ENCODE data around the gene SLC16A10.

Gene SLC16A10

DNA sequence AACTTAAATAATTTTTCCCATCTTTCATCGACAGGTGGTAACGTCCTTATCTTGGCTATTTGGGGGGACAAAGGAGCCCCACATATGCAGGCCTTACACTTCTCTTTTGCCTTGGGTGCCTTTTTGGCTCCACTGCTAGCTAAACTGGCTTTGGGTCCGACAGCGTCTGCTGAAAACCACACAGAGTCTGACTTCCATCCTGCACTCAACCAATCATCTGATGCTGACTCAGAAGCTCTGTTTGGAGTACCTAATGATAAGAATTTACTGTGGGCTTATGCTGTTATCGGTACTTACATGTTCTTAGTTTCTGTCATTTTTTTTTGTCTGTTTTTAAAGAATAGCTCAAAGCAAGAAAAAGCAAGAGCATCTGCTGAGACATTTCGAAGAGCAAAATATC lies 178.5 kb downstream of the SLC16A10 start:
- no peak for DNase-seq

DNA sequence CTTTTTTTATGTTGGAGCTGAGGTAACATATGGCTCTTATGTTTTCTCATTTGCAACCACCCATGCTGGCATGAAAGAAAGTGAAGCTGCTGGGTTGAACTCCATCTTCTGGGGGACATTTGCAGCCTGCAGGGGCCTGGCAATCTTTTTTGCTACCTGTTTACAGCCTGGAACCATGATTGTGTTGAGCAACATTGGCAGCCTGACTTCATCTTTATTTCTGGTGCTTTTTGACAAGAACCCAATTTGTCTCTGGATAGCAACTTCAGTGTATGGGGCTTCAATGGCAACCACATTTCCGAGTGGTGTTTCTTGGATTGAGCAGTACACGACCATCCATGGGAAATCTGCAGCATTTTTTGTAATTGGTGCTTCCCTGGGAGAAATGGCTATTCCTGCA lies 179.0 kb downstream of the SLC16A10 start:
- DNase-seq, result no peak

- DNase-seq, result no peak
Measured at GRCh38 chr6:111267764-111268333, 180.5 kb downstream of the SLC16A10 start.

GRCh38 chr6:111269401-111269970 lies 182.2 kb downstream of the SLC16A10 start:
- DNase-seq, result no peak

- no peak for DNase-seq
Measured at GRCh38 chr6:111270121-111270520, 182.8 kb downstream of the SLC16A10 start.

GRCh38 chr6:111274593-111275217 lies 187.4 kb downstream of the SLC16A10 start:
- no peak for DNase-seq

- DNase-seq, result no peak
Measured at GRCh38 chr6:111276335-111276734, 189.0 kb downstream of the SLC16A10 start.

GRCh38 chr6:111276736-111277135 lies 189.4 kb downstream of the SLC16A10 start:
- DNase-seq, result no peak

GRCh38 chr6:111277819-111278218 lies 190.5 kb downstream of the SLC16A10 start:
- DNase-seq, result no peak

DNA sequence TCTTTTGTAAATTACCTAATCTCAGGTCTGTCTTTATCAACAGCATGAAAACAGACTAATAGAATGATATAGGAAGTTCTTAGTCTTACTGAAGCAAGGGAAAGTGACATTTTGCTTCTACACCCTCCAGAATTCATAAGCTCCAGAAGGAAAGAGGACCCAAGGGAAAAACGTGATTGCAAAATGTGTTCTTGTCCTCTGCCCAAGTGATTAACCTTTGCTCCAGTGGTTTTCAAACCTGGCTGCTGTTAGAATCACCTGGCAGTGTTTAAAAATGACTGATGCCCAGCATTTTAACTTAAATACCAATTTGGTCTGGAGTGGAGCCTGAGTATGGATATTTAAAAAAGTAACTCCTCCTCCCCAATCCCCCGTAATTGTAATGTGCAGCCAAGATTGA lies 191.4 kb downstream of the SLC16A10 start:
- DNase-seq, result no peak

GRCh38 chr6:111280445-111280955 lies 193.2 kb downstream of the SLC16A10 start:
- DNase-seq, result no peak
